Fibroblast of lung (primary cell): ENCODE measurements around the gene CTF1.

Source experiments
- CTCF ChIP-seq, 2 donors: IDR thresholded peaks in 1 of 2; conservative IDR thresholded peaks in 1 of 2; 1 replicate in 1 of 2; 2 replicates in 1 of 2; pipeline ENCODE4 v1.5.1; 2011 to 2012; ENCODE audit warnings: low read length in 2 of 2, control low read depth in 1 of 2, inconsistent platforms in 1 of 2, low read depth in 1 of 2, mild to moderate bottlenecking in 1 of 2
- EZH2 ChIP-seq: IDR thresholded peaks from 2 replicates; pipeline ENCODE4 v1.5.1; 2012; ENCODE audit warnings: low read length, control low read depth, mild to moderate bottlenecking; ENCODE audit errors: missing control alignments

GRCh38 chr16:30925995-30926811 is 29.8 kb downstream of the CTF1 start:
- no peak for TF ChIP-seq CTCF (conservative IDR thresholded peaks at IDR 0.05 in 1 of 2, IDR thresholded peaks at IDR 0.05 in 1 of 2; ENCODE audit: low read depth in 1 of 2, low read length in 2 of 2)
- TF ChIP-seq EZH2 = no peak
